ENCODE results near the gene DBNDD1. TPM values are rescaled to one million over a fixed set of nuclear protein-coding genes. Genes with fewer than 3 reads are reported as not detected.

DBNDD1 gene
- total and polyA plus RNA-seq, 10 of the 15 experiments (the other 5 are each of a cell fraction or from before 2014, with no cell fraction given), result 0.06 to 4.6 (median 0.55) TPM

- no peak for TF ChIP-seq GABPA (IDR thresholded peaks at IDR 0.05; ENCODE audit: low read depth)
- no peak for TF ChIP-seq YY1 (IDR thresholded peaks at IDR 0.05; ENCODE audit: low read depth, low read length)
- no peak for TF ChIP-seq NFYA (IDR thresholded peaks at IDR 0.05; ENCODE audit: borderline replicate concordance, low read depth, low read length)
- TF ChIP-seq BMI1 (IDR thresholded peaks at IDR 0.05; ENCODE audit: borderline replicate concordance), result no peak
- no peak for TF ChIP-seq RAD21 (IDR thresholded peaks at IDR 0.05; ENCODE audit: insufficient read depth, low read depth, low read length)
- ChIA-PET RAD21 (ENCODE audit: unreplicated experiment) (no interaction called here), CTCF (no interaction called here), SMC1A (ENCODE audit: uncharacterized antibody, unreplicated experiment) (no interaction called here), POLR2A (no interaction called here)
- Histone ChIP-seq H2AFZ (ENCODE audit: control insufficient read depth, low read depth, low read length) (no peak overlapping the region), H3K9ac (ENCODE audit: control insufficient read depth, insufficient read depth, low read length) (no peak overlapping the region), H3K9me3 (replicated peaks; ENCODE audit: control insufficient read depth, insufficient read depth, low read length) (peaks cover 17% of the 10 kb centered on the region), H4K20me1 (ENCODE audit: control insufficient read depth, insufficient read depth) (no peaks in the 10 kb centered on the region), H3K4me3 (no peak overlapping the region), H3K4me2 (ENCODE audit: control insufficient read depth, insufficient read depth) (no peak overlapping the region), H3K27ac (ENCODE audit: control insufficient read depth, insufficient read depth) (no peak overlapping the region), H3K4me1 (ENCODE audit: control insufficient read depth, insufficient read depth, low read length) (no peaks in the 10 kb centered on the region), H3K79me2 (ENCODE audit: control insufficient read depth, insufficient read depth, low read length) (no peaks in the 10 kb centered on the region), H3K27me3 (replicated peaks in 1 of 2; ENCODE audit: control insufficient read depth in 2 of 2, insufficient read depth in 2 of 2, low read length in 1 of 2) (no peaks in the 10 kb centered on the region), H3K36me3 (ENCODE audit: control insufficient read depth in 2 of 2, insufficient read depth in 2 of 2, low read length in 1 of 2) (peaks cover 31 to 41% of the 10 kb centered on the region in 2 experiments)
- 97% methylated on average over 7 of the region's 7 CpGs for WGBS (ENCODE audit: insufficient coverage, insufficient replicate concordance, low lambda C conversion rate, missing lambda C conversion rate)
- DNase-seq (ENCODE audit: low read depth, low spot score) (no peak), ATAC-seq (no peak), FAIRE-seq (no peak)
- in situ Hi-C loops (cut with MboI) (no loop called here), intact Hi-C loops (cut with micrococcal nuclease; ENCODE audit: unreplicated experiment) (no loop called here)
- no TSS peak for BruUV-seq (replicated peaks)
Observed at GRCh38 chr16:89990799-89991198, 28.5 kb downstream of the DBNDD1 start.

- 93% methylated on average over 11 of the region's 11 CpGs for WGBS (ENCODE audit: insufficient coverage, insufficient replicate concordance, low lambda C conversion rate, missing lambda C conversion rate)
- no peak for DNase-seq (ENCODE audit: low read depth, low spot score)
- no peak overlapping the region for H3K9ac ChIP-seq (ENCODE audit: control insufficient read depth, insufficient read depth, low read length)
- POLR2A ChIA-PET, result no interaction called here
- no peaks in the 10 kb centered on the region for H4K20me1 ChIP-seq (ENCODE audit: control insufficient read depth, insufficient read depth)
- no peak overlapping the region for H3K27ac ChIP-seq (ENCODE audit: control insufficient read depth, insufficient read depth)
- no peaks in the 10 kb centered on the region for H3K27me3 ChIP-seq (replicated peaks in 1 of 2; ENCODE audit: control insufficient read depth in 2 of 2, insufficient read depth in 2 of 2, low read length in 1 of 2)
- H3K36me3 ChIP-seq (ENCODE audit: control insufficient read depth in 2 of 2, insufficient read depth in 2 of 2, low read length in 1 of 2), result peaks cover 31 to 48% of the 10 kb centered on the region in 2 experiments
- H3K4me2 ChIP-seq (ENCODE audit: control insufficient read depth, insufficient read depth), result no peak overlapping the region
- in situ Hi-C loops (cut with MboI), result no loop called here
- CTCF ChIA-PET, result no interaction called here
- H3K4me3 ChIP-seq, result no peak overlapping the region
- FAIRE-seq, result no peak
- ATAC-seq, result no peak
- H3K79me2 ChIP-seq (ENCODE audit: control insufficient read depth, insufficient read depth, low read length), result no peaks in the 10 kb centered on the region
- H3K9me3 ChIP-seq (replicated peaks; ENCODE audit: control insufficient read depth, insufficient read depth, low read length), result peaks cover 2% of the 10 kb centered on the region; the same call in 2 of the 3 replicates
- no peak overlapping the region for H2AFZ ChIP-seq (ENCODE audit: control insufficient read depth, low read depth, low read length)
- RAD21 ChIA-PET (ENCODE audit: unreplicated experiment), result no interaction called here
- intact Hi-C loops (cut with micrococcal nuclease; ENCODE audit: unreplicated experiment), result no loop called here
- no peaks in the 10 kb centered on the region for H3K4me1 ChIP-seq (ENCODE audit: control insufficient read depth, insufficient read depth, low read length)
- SMC1A ChIA-PET (ENCODE audit: uncharacterized antibody, unreplicated experiment), result no interaction called here
- BruUV-seq (replicated peaks), result no TSS peak
- TF ChIP-seq ZBED1 (IDR thresholded peaks at IDR 0.05; ENCODE audit: borderline replicate concordance) (no peak), HSF1 (IDR thresholded peaks at IDR 0.05; ENCODE audit: low read depth, low read length) (no peak), PBX3 (IDR thresholded peaks at IDR 0.05; ENCODE audit: insufficient replicate concordance, low read depth, low read length) (no peak), TCF3 (IDR thresholded peaks at IDR 0.05; ENCODE audit: borderline replicate concordance, insufficient read depth, low read depth, low read length) (no peak), ZNF207 (IDR thresholded peaks at IDR 0.05; ENCODE audit: borderline replicate concordance) (no peak), NKRF (conservative IDR thresholded peaks at IDR 0.05) (no peak), NFIC (IDR thresholded peaks at IDR 0.05; ENCODE audit: low read depth, low read length) (no peak)
Observed at GRCh38 chr16:89988951-89989350, 30.3 kb downstream of the DBNDD1 start.
